GM12875 (cell line): ENCODE data around the gene RNASEH1.

ENCODE experiments used
- H3K4me3 ChIP-seq: one replicate; pipeline ENCODE4 v1.5.1; 2011; ENCODE audit warnings: low read depth, low read length, control low read depth
- TF ChIP-seq, protein P1 (sequence below): IDR thresholded peaks from 2 replicates; pipeline ENCODE4 v1.5.1; 2011; ENCODE audit warnings: low read depth, mild to moderate bottlenecking, control low read depth, inconsistent platforms, low read length, moderate library complexity, borderline replicate concordance; ENCODE audit not compliant: insufficient read depth

RNASEH1 gene, protein sequence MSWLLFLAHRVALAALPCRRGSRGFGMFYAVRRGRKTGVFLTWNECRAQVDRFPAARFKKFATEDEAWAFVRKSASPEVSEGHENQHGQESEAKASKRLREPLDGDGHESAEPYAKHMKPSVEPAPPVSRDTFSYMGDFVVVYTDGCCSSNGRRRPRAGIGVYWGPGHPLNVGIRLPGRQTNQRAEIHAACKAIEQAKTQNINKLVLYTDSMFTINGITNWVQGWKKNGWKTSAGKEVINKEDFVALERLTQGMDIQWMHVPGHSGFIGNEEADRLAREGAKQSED

DNA sequence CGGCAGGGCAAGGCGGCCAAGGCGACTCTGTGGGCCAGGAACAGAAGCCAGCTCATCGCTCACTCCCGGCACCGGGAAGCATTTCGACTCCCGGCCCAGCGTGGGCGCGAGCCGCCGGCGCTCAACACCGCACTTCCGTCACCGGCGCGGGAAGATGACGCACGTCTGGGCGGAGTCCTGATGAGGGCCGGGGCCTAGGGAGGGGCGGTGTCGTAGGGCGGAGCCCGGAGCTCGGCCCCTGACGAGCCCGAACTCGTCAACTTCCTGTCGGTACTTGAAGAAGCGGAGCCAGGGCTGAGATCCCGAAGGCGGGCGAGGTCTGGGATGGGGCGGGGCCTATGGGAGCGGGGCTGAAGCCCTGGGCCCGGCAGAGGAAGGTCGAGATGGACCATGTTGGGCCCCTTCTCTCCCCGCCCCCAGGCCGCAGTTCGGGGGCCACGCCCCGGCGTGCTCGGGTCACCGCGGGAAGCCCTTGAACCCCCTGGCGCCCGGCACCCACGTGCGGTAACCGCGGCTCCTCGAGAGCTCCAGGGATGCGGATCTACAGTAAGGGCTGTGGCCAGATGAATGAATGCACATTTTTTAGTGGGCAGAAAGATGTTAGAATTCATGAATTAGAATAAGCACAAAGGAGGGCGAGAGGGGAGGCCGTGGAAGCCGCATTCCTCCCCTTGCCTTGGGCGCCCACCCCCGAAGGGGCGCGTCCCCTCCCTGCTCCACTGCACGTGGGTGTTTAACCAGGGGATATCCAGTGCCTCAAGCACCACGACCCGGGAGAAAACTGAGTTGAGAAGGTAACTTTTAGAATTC, at the start of gene RNASEH1:
Gene RNASEH1, minus strand, starts transcription at position 129 of the 810 bp plus-strand sequence. Its CDS starts 73 bp downstream, at position 56.
- TF ChIP-seq, protein P1, sequence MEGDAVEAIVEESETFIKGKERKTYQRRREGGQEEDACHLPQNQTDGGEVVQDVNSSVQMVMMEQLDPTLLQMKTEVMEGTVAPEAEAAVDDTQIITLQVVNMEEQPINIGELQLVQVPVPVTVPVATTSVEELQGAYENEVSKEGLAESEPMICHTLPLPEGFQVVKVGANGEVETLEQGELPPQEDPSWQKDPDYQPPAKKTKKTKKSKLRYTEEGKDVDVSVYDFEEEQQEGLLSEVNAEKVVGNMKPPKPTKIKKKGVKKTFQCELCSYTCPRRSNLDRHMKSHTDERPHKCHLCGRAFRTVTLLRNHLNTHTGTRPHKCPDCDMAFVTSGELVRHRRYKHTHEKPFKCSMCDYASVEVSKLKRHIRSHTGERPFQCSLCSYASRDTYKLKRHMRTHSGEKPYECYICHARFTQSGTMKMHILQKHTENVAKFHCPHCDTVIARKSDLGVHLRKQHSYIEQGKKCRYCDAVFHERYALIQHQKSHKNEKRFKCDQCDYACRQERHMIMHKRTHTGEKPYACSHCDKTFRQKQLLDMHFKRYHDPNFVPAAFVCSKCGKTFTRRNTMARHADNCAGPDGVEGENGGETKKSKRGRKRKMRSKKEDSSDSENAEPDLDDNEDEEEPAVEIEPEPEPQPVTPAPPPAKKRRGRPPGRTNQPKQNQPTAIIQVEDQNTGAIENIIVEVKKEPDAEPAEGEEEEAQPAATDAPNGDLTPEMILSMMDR: no peak

DNA sequence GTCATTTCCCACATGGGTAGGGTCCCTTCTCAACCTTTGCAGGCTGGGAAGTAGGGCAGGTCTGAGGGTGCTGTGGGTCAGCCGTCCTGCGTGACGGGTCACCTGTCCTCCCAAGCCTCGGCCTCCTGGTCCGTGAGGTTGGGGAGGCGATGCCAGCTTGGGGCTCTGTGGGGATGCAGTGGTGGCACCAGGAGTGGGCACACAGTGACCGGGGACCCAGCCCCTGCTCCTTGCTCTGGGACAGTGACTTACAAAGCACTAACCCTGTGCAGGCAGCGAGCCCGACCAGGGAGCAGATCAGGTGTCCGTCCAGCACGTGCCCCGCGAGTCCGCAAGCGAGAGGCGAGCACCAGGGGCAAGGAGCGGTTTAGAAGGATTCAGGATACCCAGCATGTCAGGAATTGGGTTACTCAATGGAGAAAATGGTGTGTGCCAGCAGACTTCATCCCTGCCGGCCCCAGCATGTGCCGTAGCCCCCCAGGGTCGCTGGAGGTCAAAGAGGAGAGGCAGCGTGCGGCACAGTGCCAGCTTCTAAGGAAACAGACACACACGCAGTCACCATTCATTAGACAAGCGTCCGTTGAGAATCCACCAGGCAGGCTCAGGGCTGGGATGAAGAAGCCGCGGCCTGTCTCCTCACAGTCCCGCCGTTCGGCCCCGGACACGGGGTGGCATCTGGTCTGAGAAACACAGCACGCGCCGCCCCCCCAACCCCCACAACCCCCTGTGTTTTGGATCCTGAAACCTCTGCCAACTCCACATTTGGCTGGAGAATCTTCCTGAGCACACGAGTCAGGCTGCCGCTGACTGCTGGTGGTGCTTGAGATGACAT, 48.5 kb upstream of the RNASEH1 start:
- H3K4me3 ChIP-seq: no peak overlapping the region
- TF ChIP-seq, protein P1: no peak

More for the DNA sequence above, at the start of gene RNASEH1:
- peak within 1 kb of the TSS; percentile 94 for H3K4me3 ChIP-seq

DNA sequence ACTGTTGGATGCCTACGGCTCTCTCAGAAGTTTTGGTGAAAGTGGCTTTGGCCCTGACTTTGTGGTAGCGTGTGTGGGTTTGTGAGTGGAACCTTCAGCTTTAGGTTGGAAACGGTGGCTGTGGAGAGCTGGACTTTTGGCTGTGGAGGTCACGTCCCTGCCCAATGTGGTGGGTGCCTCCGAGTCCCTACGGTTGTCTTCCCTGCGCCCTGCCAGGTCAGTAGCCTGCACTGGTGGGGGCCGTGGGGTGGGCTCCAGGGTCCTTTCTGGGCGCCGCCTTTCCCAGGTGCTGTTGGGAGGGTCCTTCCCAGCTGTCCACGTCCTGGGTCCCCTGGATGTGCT, 47.9 kb upstream of the RNASEH1 start:
- TF ChIP-seq, protein P1: no peak

DNA sequence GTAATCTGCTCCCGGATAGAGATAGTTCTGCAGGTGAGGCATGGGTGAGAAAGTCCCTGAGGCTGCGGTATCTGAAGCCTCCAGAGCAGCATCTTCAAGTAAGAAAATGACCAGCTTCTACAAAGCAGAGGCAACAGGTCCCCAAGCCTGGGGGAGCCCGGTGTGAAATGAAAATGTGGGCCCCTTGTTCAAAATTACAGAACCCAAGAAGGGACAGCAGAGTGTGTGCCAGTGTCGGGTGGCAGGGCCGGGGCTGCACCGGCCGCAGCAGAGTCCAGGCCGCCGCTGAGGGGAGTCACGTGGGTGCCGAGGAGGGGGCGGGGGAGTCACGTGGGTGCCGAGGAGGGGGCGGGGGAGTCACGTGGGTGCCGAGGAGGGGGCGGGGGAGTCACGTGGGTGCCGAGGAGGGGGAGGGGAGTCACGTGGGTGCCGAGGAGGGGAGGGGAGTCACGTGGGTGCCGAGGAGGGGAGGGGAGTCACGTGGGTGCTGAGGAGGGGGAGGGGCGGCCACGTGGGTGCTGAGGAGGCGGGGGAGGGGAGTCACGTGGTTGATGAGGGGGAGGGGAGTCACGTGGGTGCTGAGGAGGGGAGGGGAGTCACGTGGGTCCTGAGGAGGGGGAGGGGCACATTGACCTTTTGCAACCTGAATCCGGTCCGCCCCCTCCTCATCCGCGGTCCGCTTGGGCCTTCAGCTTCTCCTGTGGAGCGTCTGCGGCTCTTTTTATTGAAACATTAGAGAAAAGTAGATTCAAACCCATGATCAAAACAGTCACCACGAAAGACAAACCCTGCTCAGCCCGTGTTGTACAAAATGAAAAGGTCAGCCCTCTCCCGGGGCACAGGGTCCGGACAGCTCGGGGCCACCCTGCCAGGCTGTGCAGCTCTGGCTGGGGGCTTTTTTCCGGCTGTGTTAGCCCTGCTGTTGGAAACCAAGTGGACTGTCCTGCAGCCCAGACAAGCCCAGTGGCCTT, 47.1 kb upstream of the RNASEH1 start:
- TF ChIP-seq, protein P1: no peak
- H3K4me3 ChIP-seq: no peak overlapping the region

More for the DNA sequence above, 47.9 kb upstream of the RNASEH1 start:
- no peak overlapping the region for H3K4me3 ChIP-seq

DNA sequence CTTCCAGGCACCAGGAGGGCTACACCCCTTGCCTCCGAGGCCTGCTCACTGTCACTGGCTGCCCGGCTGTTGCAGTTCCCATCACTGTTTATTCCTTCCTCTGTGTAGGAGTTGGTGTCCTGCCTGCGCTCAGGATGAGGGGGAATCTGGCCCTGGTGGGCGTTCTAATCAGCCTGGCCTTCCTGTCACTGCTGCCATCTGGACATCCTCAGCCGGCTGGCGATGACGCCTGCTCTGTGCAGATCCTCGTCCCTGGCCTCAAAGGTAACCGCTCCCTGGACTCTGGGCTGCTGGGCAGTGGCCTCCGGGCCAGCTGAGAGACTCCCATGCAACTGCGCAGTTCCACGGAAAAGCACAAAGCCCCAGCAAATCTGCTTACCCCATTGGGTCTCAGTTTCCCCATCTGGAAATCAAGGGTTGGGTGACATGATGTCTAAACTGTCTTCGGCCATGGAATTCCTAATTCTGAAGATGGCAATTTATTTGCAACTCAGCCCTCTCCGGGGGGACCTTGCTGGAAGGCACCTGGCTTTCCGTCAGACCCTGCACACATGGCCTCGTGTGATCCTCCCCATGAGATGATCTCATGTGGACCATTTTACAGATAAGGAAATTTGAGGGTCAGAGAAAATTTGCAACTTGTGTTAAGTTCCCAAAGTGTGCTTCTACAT, 46.2 kb upstream of the RNASEH1 start:
- TF ChIP-seq, protein P1: no peak
- H3K4me3 ChIP-seq: no peak overlapping the region
